ENCODE measurements around the gene KCNQ1. TPM values are rescaled to one million over a fixed set of nuclear protein-coding genes. Genes with fewer than 3 reads are reported as not detected.

KCNQ1 gene
- total and polyA plus RNA-seq, 2 of the 13 experiments (the other 11 are each of a cell fraction or from before 2014, with no cell fraction given) = 0.02 to 0.08 TPM

DNA sequence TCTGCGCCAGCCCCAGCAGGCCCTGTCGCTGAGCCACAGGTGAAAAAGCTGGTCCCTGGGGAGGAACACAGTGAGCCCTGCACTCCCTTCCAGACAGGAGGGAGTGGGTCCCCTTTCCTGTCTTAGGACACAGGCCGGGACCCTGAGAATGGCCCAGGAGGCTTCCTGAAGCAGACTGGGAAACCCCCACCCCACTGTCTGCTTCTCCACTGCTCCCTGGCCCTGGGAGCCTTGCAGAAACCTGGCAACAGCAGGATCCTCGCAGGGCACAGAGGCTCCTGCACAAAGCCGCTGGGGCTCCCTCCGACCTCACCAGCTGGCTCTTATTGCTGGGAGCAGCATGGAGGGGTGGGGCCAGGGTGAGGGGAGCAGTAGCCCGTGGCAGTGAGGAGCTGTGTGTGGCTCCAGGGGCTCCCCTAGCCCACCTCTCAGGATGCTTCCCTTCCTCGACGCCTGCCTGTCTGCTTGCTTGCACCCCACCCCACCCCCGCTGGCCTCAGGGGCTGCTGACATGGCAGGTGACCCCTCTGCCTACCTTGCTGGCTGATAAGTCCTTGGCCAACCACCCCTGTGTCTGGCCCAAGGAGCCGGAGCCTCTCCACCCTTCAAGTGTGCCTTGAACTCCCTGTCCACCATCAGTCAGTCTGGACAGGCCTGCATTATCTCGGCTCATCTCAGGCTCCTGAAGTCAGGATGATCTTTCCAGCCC lies 327.1 kb downstream of the KCNQ1 start:
- Histone ChIP-seq H3K27me3 (ENCODE audit: control insufficient read depth in 1 of 2, insufficient read depth in 2 of 2, low read length in 2 of 2) (peaks cover 9 to 85% of the 10 kb centered on the region in 2 experiments), H3K4me1 (ENCODE audit: insufficient read depth, low read length) (no peaks in the 10 kb centered on the region), H3K27ac (ENCODE audit: extremely low read length, insufficient read depth, low read length) (no peak overlapping the region), H2AFZ (ENCODE audit: low read length) (no peak overlapping the region), H3K9me3 (ENCODE audit: low read length) (no peaks in the 10 kb centered on the region), H3K4me2 (ENCODE audit: low read depth, low read length) (no peak overlapping the region), H3K9ac (ENCODE audit: insufficient read depth, low read depth, low read length) (no peak overlapping the region), H3K79me2 (ENCODE audit: insufficient read depth, low read length) (no peaks in the 10 kb centered on the region), H3K36me3 (replicated peaks in 1 of 2; ENCODE audit: control insufficient read depth in 1 of 2, insufficient read depth in 2 of 2, low read length in 2 of 2) (no peaks in the 10 kb centered on the region), H4K20me1 (ENCODE audit: insufficient read depth, low read length) (no peaks in the 10 kb centered on the region; the same call in 1 of the 2 replicates), H3K4me3 (replicated peaks in 1 of 3; ENCODE audit: insufficient read depth in 1 of 3, low read depth in 2 of 3, low read length in 3 of 3) (no peak overlapping the region)
- ATAC-seq (no peak), FAIRE-seq (no peak), DNase-seq (ENCODE audit: low spot score) (no peak)
- in situ Hi-C loops (cut with HindIII; ENCODE audit: extremely low pct_ligation_motif_present, low pct_unique_long_range_greater_than_20kb) (no loop called here), intact Hi-C loops (cut with micrococcal nuclease; ENCODE audit: unreplicated experiment) (no loop called here)
- WGBS (ENCODE audit: low lambda C conversion rate) = 31% methylated on average over 7 of the region's 12 CpGs
- TF ChIP-seq ZNF850 (CRISPR knock-in tag; conservative IDR thresholded peaks at IDR 0.05) (no peak), KAT2B (IDR thresholded peaks at IDR 0.05; ENCODE audit: borderline replicate concordance, low read depth, low read length) (no peak), SRF (IDR thresholded peaks at IDR 0.05; ENCODE audit: low read depth, low read length) (no peak), ZNF629 (CRISPR knock-in tag; conservative IDR thresholded peaks at IDR 0.05) (no peak), ZNF660 (CRISPR knock-in tag; IDR thresholded peaks at IDR 0.05; ENCODE audit: borderline replicate concordance, low read depth) (no peak), HOXA5 (CRISPR knock-in tag; IDR thresholded peaks at IDR 0.05) (no peak), SIN3B (IDR thresholded peaks at IDR 0.05; ENCODE audit: low read length) (no peak), ZNF841 (CRISPR knock-in tag; IDR thresholded peaks at IDR 0.05; ENCODE audit: borderline replicate concordance) (no peak), ZNF207 (IDR thresholded peaks at IDR 0.05; ENCODE audit: borderline replicate concordance) (no peak), ZNF773 (CRISPR knock-in tag; IDR thresholded peaks at IDR 0.05; ENCODE audit: borderline replicate concordance) (no peak)
- TF ChIP-seq, protein P1, sequence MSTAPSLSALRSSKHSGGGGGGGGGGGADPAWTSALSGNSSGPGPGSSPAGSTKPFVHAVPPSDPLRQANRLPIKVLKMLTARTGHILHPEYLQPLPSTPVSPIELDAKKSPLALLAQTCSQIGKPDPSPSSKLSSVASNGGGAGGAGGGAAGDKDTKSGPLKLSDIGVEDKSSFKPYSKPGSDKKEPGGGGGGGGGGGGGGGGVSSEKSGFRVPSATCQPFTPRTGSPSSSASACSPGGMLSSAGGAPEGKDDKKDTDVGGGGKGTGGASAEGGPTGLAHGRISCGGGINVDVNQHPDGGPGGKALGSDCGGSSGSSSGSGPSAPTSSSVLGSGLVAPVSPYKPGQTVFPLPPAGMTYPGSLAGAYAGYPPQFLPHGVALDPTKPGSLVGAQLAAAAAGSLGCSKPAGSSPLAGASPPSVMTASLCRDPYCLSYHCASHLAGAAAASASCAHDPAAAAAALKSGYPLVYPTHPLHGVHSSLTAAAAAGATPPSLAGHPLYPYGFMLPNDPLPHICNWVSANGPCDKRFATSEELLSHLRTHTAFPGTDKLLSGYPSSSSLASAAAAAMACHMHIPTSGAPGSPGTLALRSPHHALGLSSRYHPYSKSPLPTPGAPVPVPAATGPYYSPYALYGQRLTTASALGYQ (CRISPR knock-in tag; IDR thresholded peaks at IDR 0.05) = no peak
- TF ChIP-seq, protein P2, sequence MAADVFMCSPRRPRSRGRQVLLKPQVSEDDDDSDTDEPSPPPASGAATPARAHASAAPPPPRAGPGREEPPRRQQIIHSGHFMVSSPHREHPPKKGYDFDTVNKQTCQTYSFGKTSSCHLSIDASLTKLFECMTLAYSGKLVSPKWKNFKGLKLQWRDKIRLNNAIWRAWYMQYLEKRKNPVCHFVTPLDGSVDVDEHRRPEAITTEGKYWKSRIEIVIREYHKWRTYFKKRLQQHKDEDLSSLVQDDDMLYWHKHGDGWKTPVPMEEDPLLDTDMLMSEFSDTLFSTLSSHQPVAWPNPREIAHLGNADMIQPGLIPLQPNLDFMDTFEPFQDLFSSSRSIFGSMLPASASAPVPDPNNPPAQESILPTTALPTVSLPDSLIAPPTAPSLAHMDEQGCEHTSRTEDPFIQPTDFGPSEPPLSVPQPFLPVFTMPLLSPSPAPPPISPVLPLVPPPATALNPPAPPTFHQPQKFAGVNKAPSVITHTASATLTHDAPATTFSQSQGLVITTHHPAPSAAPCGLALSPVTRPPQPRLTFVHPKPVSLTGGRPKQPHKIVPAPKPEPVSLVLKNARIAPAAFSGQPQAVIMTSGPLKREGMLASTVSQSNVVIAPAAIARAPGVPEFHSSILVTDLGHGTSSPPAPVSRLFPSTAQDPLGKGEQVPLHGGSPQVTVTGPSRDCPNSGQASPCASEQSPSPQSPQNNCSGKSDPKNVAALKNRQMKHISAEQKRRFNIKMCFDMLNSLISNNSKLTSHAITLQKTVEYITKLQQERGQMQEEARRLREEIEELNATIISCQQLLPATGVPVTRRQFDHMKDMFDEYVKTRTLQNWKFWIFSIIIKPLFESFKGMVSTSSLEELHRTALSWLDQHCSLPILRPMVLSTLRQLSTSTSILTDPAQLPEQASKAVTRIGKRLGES (CRISPR knock-in tag; IDR thresholded peaks at IDR 0.05; ENCODE audit: borderline replicate concordance) = no peak
- TF ChIP-seq, protein P3, sequence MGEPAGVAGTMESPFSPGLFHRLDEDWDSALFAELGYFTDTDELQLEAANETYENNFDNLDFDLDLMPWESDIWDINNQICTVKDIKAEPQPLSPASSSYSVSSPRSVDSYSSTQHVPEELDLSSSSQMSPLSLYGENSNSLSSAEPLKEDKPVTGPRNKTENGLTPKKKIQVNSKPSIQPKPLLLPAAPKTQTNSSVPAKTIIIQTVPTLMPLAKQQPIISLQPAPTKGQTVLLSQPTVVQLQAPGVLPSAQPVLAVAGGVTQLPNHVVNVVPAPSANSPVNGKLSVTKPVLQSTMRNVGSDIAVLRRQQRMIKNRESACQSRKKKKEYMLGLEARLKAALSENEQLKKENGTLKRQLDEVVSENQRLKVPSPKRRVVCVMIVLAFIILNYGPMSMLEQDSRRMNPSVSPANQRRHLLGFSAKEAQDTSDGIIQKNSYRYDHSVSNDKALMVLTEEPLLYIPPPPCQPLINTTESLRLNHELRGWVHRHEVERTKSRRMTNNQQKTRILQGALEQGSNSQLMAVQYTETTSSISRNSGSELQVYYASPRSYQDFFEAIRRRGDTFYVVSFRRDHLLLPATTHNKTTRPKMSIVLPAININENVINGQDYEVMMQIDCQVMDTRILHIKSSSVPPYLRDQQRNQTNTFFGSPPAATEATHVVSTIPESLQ (CRISPR knock-in tag; conservative IDR thresholded peaks at IDR 0.05) = no peak
- CTCF ChIA-PET (ENCODE audit: low intra/inter-chr PET ratio, low total read pairs) = no interaction called here
- BruUV-seq (replicated peaks) = no TSS peak
- POLR2A ChIA-PET = no interaction called here

Measured in HepG2 (cell line).